WTC11 (cell line): ENCODE measurements around the gene TMEM225. TPM values are rescaled to one million over a fixed set of nuclear protein-coding genes. Genes with fewer than 3 reads are reported as not detected.

Experiments
- ATAC-seq: fragments of 200-7000 bp; cut with Tn5 transposase; 2 replicates; pipeline ENCODE4 v1.10.0; 2021; ENCODE audit warnings: mild to moderate bottlenecking, moderate library complexity
- CTCF ChIA-PET: fragments of 300-600 bp; sonication (Branson Sonifier 250); formaldehyde crosslinking; loops from one replicate; lab custom pipeline; 2021; ENCODE audit warnings: antibody characterized with exemption; lab: Charles Lee
- POLR2A ChIA-PET: fragments of 350-600 bp; sonication (Branson Sonifier 250); formaldehyde crosslinking; loops from one replicate; lab custom pipeline; 2021; ENCODE audit warnings: antibody characterized with exemption; lab: Charles Lee
- DNase-seq: peaks from one replicate; pipeline ENCODE4 v3.0.0; 2021; ENCODE audit warnings: low spot score
- H3K27ac Mint-ChIP-seq: 2 replicates; pipeline ENCODE4 v1.8.0; 2021; ENCODE audit warnings: mixed read lengths
- H3K27me3 Mint-ChIP-seq: 2 replicates; pipeline ENCODE4 v1.8.0; 2021; ENCODE audit warnings: low read depth, mild to moderate bottlenecking, moderate library complexity, mixed read lengths
- H3K36me3 Mint-ChIP-seq: 2 replicates; pipeline ENCODE4 v1.8.0; 2021; ENCODE audit warnings: mixed read lengths
- H3K4me1 Mint-ChIP-seq: 2 replicates; pipeline ENCODE4 v1.8.0; 2022; ENCODE audit warnings: mixed read lengths
- H3K4me3 Mint-ChIP-seq: 2 replicates; pipeline ENCODE4 v1.8.0; 2021; ENCODE audit warnings: mild to moderate bottlenecking, moderate library complexity, mixed read lengths
- H3K9me3 Mint-ChIP-seq: 2 replicates; pipeline ENCODE4 v1.8.0; 2021; ENCODE audit warnings: mixed read lengths
- CREM ChIP-seq: sonication (generic); formaldehyde crosslinking; IDR thresholded peaks from 2 replicates; pipeline ENCODE4 v1.8.1; 2022; ENCODE audit warnings: mild to moderate bottlenecking, missing genetic modification reagents, moderate library complexity
- FOXP1 ChIP-seq: sonication (generic); formaldehyde crosslinking; IDR thresholded peaks from 2 replicates; pipeline ENCODE4 v1.8.0; 2022; ENCODE audit warnings: missing genetic modification reagents, mild to moderate bottlenecking, moderate library complexity, borderline replicate concordance
- NFYB ChIP-seq: sonication (generic); formaldehyde crosslinking; conservative IDR thresholded peaks from 2 replicates; pipeline ENCODE4 v1.8.0; 2022; ENCODE audit warnings: low read depth, missing genetic modification reagents
- ZNF219 ChIP-seq: sonication (generic); formaldehyde crosslinking; IDR thresholded peaks from 2 replicates; pipeline ENCODE4 v1.8.0; 2023; ENCODE audit warnings: missing genetic modification reagents, mild to moderate bottlenecking, borderline replicate concordance
- ZNF263 ChIP-seq: sonication (generic); formaldehyde crosslinking; IDR thresholded peaks from 2 replicates; pipeline ENCODE4 v1.8.1; 2022; ENCODE audit warnings: low read depth, mild to moderate bottlenecking, moderate library complexity, missing genetic modification reagents
- ZNF671 ChIP-seq: fragments of 250-450 bp; sonication (Bioruptor Pico); IDR thresholded peaks from 2 replicates; pipeline ENCODE4 v1.8.0; 2021; ENCODE audit warnings: mild to moderate bottlenecking
- total RNA-seq: library from RNA; stranded (reverse); gene quantifications from 3 replicates; pipeline ENCODE4 v1.2.3, GENCODE V29; 2021
- TF ChIP-seq, protein P1 (sequence below): sonication (generic); formaldehyde crosslinking; conservative IDR thresholded peaks from 2 replicates; pipeline ENCODE4 v1.8.1; 2023; ENCODE audit warnings: mild to moderate bottlenecking, low read depth, missing genetic modification reagents, moderate library complexity
- TF ChIP-seq, protein P2 (sequence below): sonication (generic); formaldehyde crosslinking; IDR thresholded peaks from 2 replicates; pipeline ENCODE4 v1.8.1; 2023; ENCODE audit warnings: mild to moderate bottlenecking, missing genetic modification reagents
- TF ChIP-seq, protein P3 (sequence below): sonication (generic); formaldehyde crosslinking; IDR thresholded peaks from 2 replicates; pipeline ENCODE4 v1.8.0; 2022; ENCODE audit warnings: mild to moderate bottlenecking, missing genetic modification reagents

The TMEM225 gene
- total RNA-seq, 1 experiment from 2014 or later, result not detected

DNA sequence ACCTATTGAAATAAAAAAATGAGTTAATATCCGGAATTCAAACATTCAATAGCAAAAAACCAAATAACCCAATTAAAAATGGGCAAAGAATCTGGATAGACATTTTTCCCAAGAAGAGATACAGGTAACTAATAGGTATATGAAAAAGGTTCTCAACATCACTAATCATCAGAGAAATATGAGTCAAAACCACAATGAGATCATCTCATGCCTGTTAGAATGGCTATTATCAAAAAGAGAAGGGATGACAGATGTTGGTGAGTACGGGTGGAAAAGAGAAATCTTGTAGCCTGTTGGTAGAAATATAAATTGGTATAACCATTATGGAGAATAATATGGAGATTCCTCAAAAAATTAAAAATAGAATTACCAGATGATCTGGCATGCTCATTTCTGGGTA, 52.4 kb downstream of the TMEM225 start:
- peaks cover 6% of the 10 kb centered on the region; the same call in 1 of the 2 replicates for H3K36me3 Mint-ChIP-seq
- no peak for ATAC-seq
- H3K4me3 Mint-ChIP-seq, result no peak overlapping the region
- TF ChIP-seq ZNF671 (CRISPR knock-in tag) (no peak), CREM (CRISPR knock-in tag) (no peak), FOXP1 (no peak), NFYB (CRISPR knock-in tag) (no peak), ZNF263 (CRISPR knock-in tag) (no peak), ZNF219 (CRISPR knock-in tag) (no peak)
- TF ChIP-seq, protein P1, sequence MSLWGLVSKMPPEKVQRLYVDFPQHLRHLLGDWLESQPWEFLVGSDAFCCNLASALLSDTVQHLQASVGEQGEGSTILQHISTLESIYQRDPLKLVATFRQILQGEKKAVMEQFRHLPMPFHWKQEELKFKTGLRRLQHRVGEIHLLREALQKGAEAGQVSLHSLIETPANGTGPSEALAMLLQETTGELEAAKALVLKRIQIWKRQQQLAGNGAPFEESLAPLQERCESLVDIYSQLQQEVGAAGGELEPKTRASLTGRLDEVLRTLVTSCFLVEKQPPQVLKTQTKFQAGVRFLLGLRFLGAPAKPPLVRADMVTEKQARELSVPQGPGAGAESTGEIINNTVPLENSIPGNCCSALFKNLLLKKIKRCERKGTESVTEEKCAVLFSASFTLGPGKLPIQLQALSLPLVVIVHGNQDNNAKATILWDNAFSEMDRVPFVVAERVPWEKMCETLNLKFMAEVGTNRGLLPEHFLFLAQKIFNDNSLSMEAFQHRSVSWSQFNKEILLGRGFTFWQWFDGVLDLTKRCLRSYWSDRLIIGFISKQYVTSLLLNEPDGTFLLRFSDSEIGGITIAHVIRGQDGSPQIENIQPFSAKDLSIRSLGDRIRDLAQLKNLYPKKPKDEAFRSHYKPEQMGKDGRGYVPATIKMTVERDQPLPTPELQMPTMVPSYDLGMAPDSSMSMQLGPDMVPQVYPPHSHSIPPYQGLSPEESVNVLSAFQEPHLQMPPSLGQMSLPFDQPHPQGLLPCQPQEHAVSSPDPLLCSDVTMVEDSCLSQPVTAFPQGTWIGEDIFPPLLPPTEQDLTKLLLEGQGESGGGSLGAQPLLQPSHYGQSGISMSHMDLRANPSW (CRISPR knock-in tag), result no peak
- TF ChIP-seq, protein P2, sequence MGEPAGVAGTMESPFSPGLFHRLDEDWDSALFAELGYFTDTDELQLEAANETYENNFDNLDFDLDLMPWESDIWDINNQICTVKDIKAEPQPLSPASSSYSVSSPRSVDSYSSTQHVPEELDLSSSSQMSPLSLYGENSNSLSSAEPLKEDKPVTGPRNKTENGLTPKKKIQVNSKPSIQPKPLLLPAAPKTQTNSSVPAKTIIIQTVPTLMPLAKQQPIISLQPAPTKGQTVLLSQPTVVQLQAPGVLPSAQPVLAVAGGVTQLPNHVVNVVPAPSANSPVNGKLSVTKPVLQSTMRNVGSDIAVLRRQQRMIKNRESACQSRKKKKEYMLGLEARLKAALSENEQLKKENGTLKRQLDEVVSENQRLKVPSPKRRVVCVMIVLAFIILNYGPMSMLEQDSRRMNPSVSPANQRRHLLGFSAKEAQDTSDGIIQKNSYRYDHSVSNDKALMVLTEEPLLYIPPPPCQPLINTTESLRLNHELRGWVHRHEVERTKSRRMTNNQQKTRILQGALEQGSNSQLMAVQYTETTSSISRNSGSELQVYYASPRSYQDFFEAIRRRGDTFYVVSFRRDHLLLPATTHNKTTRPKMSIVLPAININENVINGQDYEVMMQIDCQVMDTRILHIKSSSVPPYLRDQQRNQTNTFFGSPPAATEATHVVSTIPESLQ, result no peak
- TF ChIP-seq, protein P3, sequence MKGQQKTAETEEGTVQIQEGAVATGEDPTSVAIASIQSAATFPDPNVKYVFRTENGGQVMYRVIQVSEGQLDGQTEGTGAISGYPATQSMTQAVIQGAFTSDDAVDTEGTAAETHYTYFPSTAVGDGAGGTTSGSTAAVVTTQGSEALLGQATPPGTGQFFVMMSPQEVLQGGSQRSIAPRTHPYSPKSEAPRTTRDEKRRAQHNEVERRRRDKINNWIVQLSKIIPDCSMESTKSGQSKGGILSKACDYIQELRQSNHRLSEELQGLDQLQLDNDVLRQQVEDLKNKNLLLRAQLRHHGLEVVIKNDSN (CRISPR knock-in tag), result no peak
- H3K4me1 Mint-ChIP-seq, result peaks cover 2% of the 10 kb centered on the region; the same call in 1 of the 2 replicates
- POLR2A ChIA-PET, result no interaction called here
- no peak for DNase-seq
- H3K27me3 Mint-ChIP-seq, result no peaks in the 10 kb centered on the region; the same call in none of the 2 replicates
- H3K9me3 Mint-ChIP-seq, result peaks cover 17% of the 10 kb centered on the region
- CTCF ChIA-PET, result no interaction called here
- H3K27ac Mint-ChIP-seq, result no peak overlapping the region

Other genes with a start within 250 kb of the TMEM225 start
- gene SCN3B, start 231.0 kb downstream of the TMEM225 start, total RNA-seq, result 0.37 to 0.79 TPM (median 0.71 TPM) in 3 replicates
- gene ZNF202, start 144.0 kb downstream of the TMEM225 start, total RNA-seq, result 29.9 to 33.3 TPM (median 32.4 TPM) in 3 replicates
- gene OR6X1, start 131.2 kb downstream of the TMEM225 start, total RNA-seq, result not detected in 3 replicates
- gene OR6M1, start 79.3 kb downstream of the TMEM225 start, total RNA-seq, result not detected in 3 replicates
- gene OR8D4, start 16.5 kb upstream of the TMEM225 start, total RNA-seq, result 0.07 TPM in 1 of 3 replicates, not detected in the others
- gene OR4D5, start 53.9 kb upstream of the TMEM225 start, total RNA-seq, result not detected in 3 replicates
- gene OR6T1, start 58.2 kb upstream of the TMEM225 start, total RNA-seq, result not detected in 3 replicates
- gene OR10S1, start 92.1 kb upstream of the TMEM225 start, total RNA-seq, result not detected in 3 replicates
- not detected in 3 replicates for gene OR10G6, start 109.5 kb upstream of the TMEM225 start, total RNA-seq
- gene OR10G4, start 127.3 kb upstream of the TMEM225 start, total RNA-seq, result 0.04 to 0.14 TPM in 2 of 3 replicates, not detected in the other
- gene OR10G9, start 137.3 kb upstream of the TMEM225 start, total RNA-seq, result not detected in 3 replicates
- gene OR10G8, start 141.1 kb upstream of the TMEM225 start, total RNA-seq, result not detected in 3 replicates
- gene OR10G7, start 155.7 kb upstream of the TMEM225 start, total RNA-seq, result not detected in 3 replicates
- 19.5 to 26.0 TPM (median 23.1 TPM) in 3 replicates for gene VWA5A, start 229.8 kb upstream of the TMEM225 start, total RNA-seq